Activated T-cell treated with anti-CD3 and anti-CD28 coated beads, Interleukin-2, amount 50 U/mL, for 24 hours (primary cell): ENCODE measurements around the gene HSP90AA1.

Experiments
- DNase-seq: peaks from one replicate; pipeline ENCODE4 v3.0.0-alpha.2; 2020
- H3K27ac Mint-ChIP-seq: 2 replicates; pipeline ENCODE4 v1.8.0; 2020; ENCODE audit warnings: mild to moderate bottlenecking, mixed read lengths
- H3K27me3 Mint-ChIP-seq: 2 replicates; pipeline ENCODE4 v1.8.0; 2020; ENCODE audit warnings: mixed read lengths
- H3K36me3 Mint-ChIP-seq: 2 replicates; pipeline ENCODE4 v1.8.0; 2020; ENCODE audit warnings: low read depth, mixed read lengths
- H3K4me1 Mint-ChIP-seq: 2 replicates; pipeline ENCODE4 v1.8.0; 2020; ENCODE audit warnings: low read depth, mixed read lengths
- H3K4me3 Mint-ChIP-seq: 2 replicates; pipeline ENCODE4 v1.8.0; 2020; ENCODE audit warnings: mild to moderate bottlenecking, moderate library complexity, mixed read lengths
- H3K9me3 Mint-ChIP-seq: 2 replicates; pipeline ENCODE4 v1.8.0; 2020; ENCODE audit warnings: mixed read lengths

The HSP90AA1 gene

GRCh38 chr14:102063808-102064429, 22.9 kb downstream of the HSP90AA1 start:
- no peaks in the 10 kb centered on the region for H3K9me3 Mint-ChIP-seq
- no peak for DNase-seq
- no peaks in the 10 kb centered on the region for H3K27me3 Mint-ChIP-seq
- H3K27ac Mint-ChIP-seq, result no peak overlapping the region
- H3K4me1 Mint-ChIP-seq, result peaks cover 8% of the 10 kb centered on the region
- no peaks in the 10 kb centered on the region for H3K36me3 Mint-ChIP-seq
- H3K4me3 Mint-ChIP-seq, result no peak overlapping the region

- Mint-ChIP-seq H3K4me3 (no peak overlapping the region), H3K36me3 (no peaks in the 10 kb centered on the region), H3K4me1 (peaks cover 8% of the 10 kb centered on the region), H3K9me3 (no peaks in the 10 kb centered on the region), H3K27ac (no peak overlapping the region), H3K27me3 (no peaks in the 10 kb centered on the region)
- DNase-seq, result peak; percentile 77
These were observed 23.6 kb downstream of the HSP90AA1 start for GRCh38 chr14:102063109-102063807.

DNA sequence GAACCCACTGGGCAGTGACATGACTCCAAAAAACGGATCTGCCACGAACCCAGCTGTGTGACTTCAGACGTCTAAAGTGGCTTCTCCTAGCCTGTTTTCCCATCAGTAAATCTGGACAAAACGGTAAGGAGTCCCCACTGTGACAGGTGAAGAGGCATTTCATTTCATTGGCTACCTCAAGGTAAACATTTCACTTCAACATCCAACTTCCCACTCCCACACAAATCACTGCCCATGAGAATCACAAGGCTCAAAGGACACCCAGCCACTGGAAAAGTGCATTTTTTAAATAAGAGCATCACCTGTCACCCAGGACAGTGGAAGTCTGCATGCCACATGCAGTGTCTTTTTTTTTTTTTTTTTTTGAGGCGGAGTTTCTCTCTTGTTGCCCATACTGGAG, 27.9 kb downstream of the HSP90AA1 start:
- Mint-ChIP-seq H3K27me3 (no peaks in the 10 kb centered on the region), H3K9me3 (no peaks in the 10 kb centered on the region), H3K36me3 (peaks cover 13% of the 10 kb centered on the region), H3K4me1 (peaks cover 10% of the 10 kb centered on the region), H3K4me3 (no peak overlapping the region), H3K27ac (no peak overlapping the region)
- DNase-seq, result no peak

- Mint-ChIP-seq H3K4me3 (no peak overlapping the region), H3K4me1 (peaks cover 10% of the 10 kb centered on the region), H3K36me3 (peaks cover 19% of the 10 kb centered on the region), H3K9me3 (no peaks in the 10 kb centered on the region), H3K27me3 (no peaks in the 10 kb centered on the region), H3K27ac (no peak overlapping the region)
- no peak for DNase-seq
These were observed 28.7 kb downstream of the HSP90AA1 start for GRCh38 chr14:102058146-102058545.

DNA sequence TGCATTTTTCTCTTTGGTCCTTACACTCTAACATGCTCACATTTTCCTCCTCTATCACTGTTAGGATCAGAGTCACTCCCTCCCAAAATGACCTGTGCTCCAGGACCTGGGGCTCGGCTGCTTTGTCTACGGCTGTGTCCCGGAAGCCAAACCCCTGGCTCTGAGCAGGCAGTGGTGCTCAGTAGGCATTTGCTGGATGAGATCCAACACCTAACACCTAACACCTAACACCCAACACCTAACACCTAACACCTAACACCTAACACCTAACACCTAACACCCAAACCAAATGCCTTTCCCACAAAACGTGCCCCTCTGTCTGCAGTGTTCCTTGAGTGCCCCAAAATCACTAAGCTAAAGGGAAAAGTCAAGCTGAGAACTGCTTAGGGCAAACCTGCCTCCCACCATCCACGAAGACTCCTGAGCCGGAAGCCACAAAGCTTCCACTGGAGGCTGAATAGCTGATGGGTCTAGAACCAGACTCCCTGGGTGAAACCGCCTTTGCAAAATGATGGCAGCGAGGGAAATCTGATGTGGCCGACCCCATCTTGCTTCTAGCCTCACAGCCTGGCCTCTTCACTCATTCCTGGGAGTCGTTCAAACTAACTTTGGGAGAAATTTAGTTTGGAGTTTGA, 29.2 kb downstream of the HSP90AA1 start:
- no peaks in the 10 kb centered on the region for H3K27me3 Mint-ChIP-seq

GRCh38 chr14:102056694-102057442, 30.0 kb downstream of the HSP90AA1 start:
- no peak for DNase-seq
- H3K27me3 Mint-ChIP-seq, result no peaks in the 10 kb centered on the region
- peaks cover 10% of the 10 kb centered on the region for H3K4me1 Mint-ChIP-seq
- peaks cover 31% of the 10 kb centered on the region for H3K36me3 Mint-ChIP-seq
- no peaks in the 10 kb centered on the region for H3K9me3 Mint-ChIP-seq
- H3K4me3 Mint-ChIP-seq, result no peak overlapping the region
- H3K27ac Mint-ChIP-seq, result no peak overlapping the region

More for the DNA sequence above, 29.2 kb downstream of the HSP90AA1 start:
- peaks cover 10% of the 10 kb centered on the region for H3K4me1 Mint-ChIP-seq
- no peak for DNase-seq
- H3K27ac Mint-ChIP-seq, result no peak overlapping the region
- H3K36me3 Mint-ChIP-seq, result peaks cover 24% of the 10 kb centered on the region
- H3K4me3 Mint-ChIP-seq, result no peak overlapping the region
- H3K9me3 Mint-ChIP-seq, result no peaks in the 10 kb centered on the region

DNA sequence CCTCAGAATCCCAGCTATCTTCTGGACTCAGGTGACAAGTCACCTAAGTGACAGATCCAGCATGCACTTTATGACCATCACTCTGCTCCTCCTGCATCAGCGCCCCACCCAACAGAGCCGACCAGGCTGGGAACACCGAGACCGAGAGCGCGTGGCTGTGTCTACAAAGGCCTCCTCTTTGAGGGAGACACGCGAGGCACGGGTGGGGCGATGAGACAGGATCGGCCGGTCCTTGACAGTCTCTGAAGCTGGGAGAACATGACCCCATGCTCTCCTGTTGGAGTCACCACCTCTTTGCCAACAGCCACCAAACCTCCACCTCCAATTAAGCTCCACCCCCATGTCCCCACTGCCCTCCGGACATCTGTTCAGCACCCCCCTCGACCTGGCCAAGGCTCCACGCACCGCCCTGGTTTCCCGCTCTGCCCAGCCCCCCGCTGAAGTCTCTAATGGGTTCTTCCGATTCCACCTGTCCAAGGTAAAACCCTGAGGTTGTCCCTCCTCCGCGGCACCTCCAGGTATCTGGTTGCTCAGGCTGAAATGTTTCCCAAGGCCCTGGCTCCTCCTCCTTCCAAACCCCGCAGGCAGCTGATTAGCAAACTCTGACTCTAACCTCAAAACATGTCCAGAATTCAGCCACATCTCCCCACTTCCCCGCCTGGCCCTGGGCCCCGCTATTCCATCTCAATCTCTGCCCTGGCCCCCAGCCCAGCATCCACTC, 31.5 kb downstream of the HSP90AA1 start:
- Mint-ChIP-seq H3K36me3 (peaks cover 45% of the 10 kb centered on the region), H3K4me1 (peaks cover 10% of the 10 kb centered on the region), H3K27ac (peak overlapping the region; percentile 71), H3K4me3 (no peak overlapping the region), H3K27me3 (no peaks in the 10 kb centered on the region), H3K9me3 (no peaks in the 10 kb centered on the region)
- DNase-seq, result no peak

DNA sequence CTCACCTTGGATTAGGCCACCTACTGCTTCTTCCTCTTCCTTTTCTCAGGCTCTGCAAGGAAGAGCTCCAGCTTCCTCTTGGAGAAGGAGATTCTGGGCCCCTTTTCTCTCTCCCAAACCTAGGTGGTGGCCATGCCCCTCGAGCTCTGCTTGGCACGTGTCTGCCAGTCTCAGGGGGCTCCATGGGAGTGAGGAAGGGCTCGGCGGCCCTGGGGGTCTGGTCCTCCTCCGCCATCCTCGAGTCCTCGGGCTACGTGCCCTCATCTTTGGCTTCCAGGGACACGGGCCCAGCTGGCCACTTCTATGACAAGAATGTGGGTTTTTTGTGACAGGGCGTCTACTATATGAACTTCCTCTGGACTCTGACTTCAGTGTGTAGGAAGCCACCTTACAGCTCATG, 34.3 kb downstream of the HSP90AA1 start:
- Mint-ChIP-seq H3K27ac (peak overlapping the region; percentile 50), H3K4me3 (no peak overlapping the region), H3K4me1 (peaks cover 1% of the 10 kb centered on the region), H3K36me3 (peaks cover 73% of the 10 kb centered on the region), H3K9me3 (no peaks in the 10 kb centered on the region), H3K27me3 (no peaks in the 10 kb centered on the region)
- DNase-seq, result no peak

GRCh38 chr14:102050625-102051024, 36.2 kb downstream of the HSP90AA1 start:
- Mint-ChIP-seq H3K9me3 (no peaks in the 10 kb centered on the region), H3K4me3 (no peak overlapping the region), H3K27ac (peak overlapping the region; percentile 16), H3K4me1 (no peaks in the 10 kb centered on the region), H3K27me3 (no peaks in the 10 kb centered on the region), H3K36me3 (peaks cover 88% of the 10 kb centered on the region)
- DNase-seq, result no peak

- no peak for DNase-seq
- no peak overlapping the region for H3K4me3 Mint-ChIP-seq
- H3K27me3 Mint-ChIP-seq, result no peaks in the 10 kb centered on the region
- H3K4me1 Mint-ChIP-seq, result no peaks in the 10 kb centered on the region
- H3K36me3 Mint-ChIP-seq, result peaks cover 87% of the 10 kb centered on the region
- H3K9me3 Mint-ChIP-seq, result no peaks in the 10 kb centered on the region
- H3K27ac Mint-ChIP-seq, result peak overlapping the region; percentile 16
These were observed 36.8 kb downstream of the HSP90AA1 start for GRCh38 chr14:102050026-102050405.

GRCh38 chr14:102049258-102050025, 37.4 kb downstream of the HSP90AA1 start:
- Mint-ChIP-seq H3K36me3 (peaks cover 91% of the 10 kb centered on the region), H3K4me1 (no peaks in the 10 kb centered on the region), H3K27me3 (no peaks in the 10 kb centered on the region), H3K4me3 (no peak overlapping the region), H3K27ac (peak overlapping the region; percentile 26), H3K9me3 (no peaks in the 10 kb centered on the region)
- no peak for DNase-seq

DNA sequence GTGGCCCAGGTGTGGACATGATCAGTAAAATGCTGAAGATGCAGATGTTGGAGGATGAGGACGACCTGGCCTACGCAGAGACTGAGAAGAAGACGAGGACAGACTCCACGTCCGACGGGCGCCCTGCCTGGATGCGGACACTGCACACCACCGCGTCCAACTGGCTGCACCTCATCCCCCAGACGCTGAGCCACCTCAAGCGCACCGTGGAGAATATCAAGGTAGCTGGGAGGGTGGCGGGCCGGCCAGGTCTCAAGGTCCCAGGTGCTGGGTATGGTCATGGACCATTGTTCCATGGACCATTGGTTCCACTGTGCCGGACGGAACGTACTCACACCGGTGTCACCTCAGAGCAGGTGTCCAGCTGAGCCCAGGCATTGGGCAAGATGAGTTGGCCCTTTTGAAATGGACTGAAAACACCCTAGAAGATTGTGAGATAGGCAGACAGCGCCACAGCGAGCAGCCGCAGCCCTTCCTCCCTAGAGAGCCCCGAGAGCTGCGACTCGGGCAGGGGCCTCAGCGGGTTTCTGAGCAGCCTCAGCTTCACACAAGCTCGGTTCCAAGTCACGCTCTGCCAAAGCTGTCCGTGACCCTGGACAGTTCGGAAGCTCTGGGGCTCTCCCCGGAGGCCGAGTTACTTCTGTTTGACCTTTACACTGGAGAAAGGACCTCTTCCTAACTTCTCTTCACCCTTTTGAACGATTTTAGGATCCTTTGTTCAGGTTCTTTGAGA, 38.9 kb downstream of the HSP90AA1 start:
- Mint-ChIP-seq H3K9me3 (no peaks in the 10 kb centered on the region), H3K36me3 (peaks cover 94% of the 10 kb centered on the region), H3K4me1 (no peaks in the 10 kb centered on the region), H3K27ac (peak overlapping the region; percentile 26), H3K4me3 (no peak overlapping the region), H3K27me3 (no peaks in the 10 kb centered on the region)
- DNase-seq, result no peak
